ENCODE results near the gene MYLK. TPM values are rescaled to one million over a fixed set of nuclear protein-coding genes. Genes with fewer than 3 reads are reported as not detected.

Gene MYLK
- polyA plus RNA-seq, 3 donors, result 0.35 to 1.3 (median 0.51) TPM

GRCh38 chr3:123611082-123611481, 273.1 kb downstream of the MYLK start:
- H3K4me1 Mint-ChIP-seq, result peaks cover 10% of the 10 kb centered on the region
- H3K36me3 Mint-ChIP-seq, result peaks cover 18 to 23% of the 10 kb centered on the region in 2 donors
- intact Hi-C loops (cut with micrococcal nuclease), result no loop called here
- H3K27me3 ChIP-seq (ENCODE audit: control insufficient read depth in 2 of 2, insufficient read depth in 2 of 2, low read length in 2 of 2), result no peaks in the 10 kb centered on the region
- H2AFZ ChIP-seq (ENCODE audit: insufficient read depth, low read depth, low read length, poor library complexity, severe bottlenecking), result no peak overlapping the region
- TF ChIP-seq CTCF (IDR thresholded peaks at IDR 0.05), result no peak
- no peak overlapping the region for H3K9ac ChIP-seq (ENCODE audit: insufficient read depth, low read length, poor library complexity, severe bottlenecking)
- no peaks in the 10 kb centered on the region for H3K27me3 Mint-ChIP-seq (ENCODE audit: low read depth in 3 of 3)
- peaks cover 0 to 8% of the 10 kb centered on the region in 2 donors for H3K36me3 ChIP-seq (replicated peaks in 1 of 2; ENCODE audit: control insufficient read depth in 1 of 2, insufficient read depth in 2 of 2, low read length in 2 of 2)
- H3K9me3 ChIP-seq (replicated peaks in 1 of 2; ENCODE audit: control insufficient read depth in 1 of 2, insufficient read depth in 1 of 2, low read length in 2 of 2), result no peaks in the 10 kb centered on the region
- H3K27ac ChIP-seq (ENCODE audit: low read depth in 1 of 2, low read length in 2 of 2), result no peak overlapping the region
- no peak overlapping the region for H3K4me3 ChIP-seq (replicated peaks in 1 of 3; ENCODE audit: low read depth in 2 of 3, low read length in 3 of 3)
- peaks cover 0 to 9% of the 10 kb centered on the region in 2 donors for H3K4me1 ChIP-seq (ENCODE audit: control insufficient read depth in 1 of 2, insufficient read depth in 2 of 2, low read length in 2 of 2)
- no peak overlapping the region for H3K4me2 ChIP-seq (replicated peaks; ENCODE audit: extremely low read depth, low read length, poor library complexity, severe bottlenecking)
- H3K4me3 Mint-ChIP-seq, result no peak overlapping the region
- no peaks in the 10 kb centered on the region for H4K20me1 ChIP-seq (ENCODE audit: insufficient read depth, low read length)
- peaks cover 0 to 5% (median 0%) of the 10 kb centered on the region in 7 donors for H3K9me3 Mint-ChIP-seq
- H3K27ac Mint-ChIP-seq, result no peak overlapping the region
- no peak for DNase-seq
- no peaks in the 10 kb centered on the region for H3K79me2 ChIP-seq (ENCODE audit: insufficient read depth, low read length)

GRCh38 chr3:123610331-123610730, 273.8 kb downstream of the MYLK start:
- Histone ChIP-seq H3K27ac (ENCODE audit: low read depth in 1 of 2, low read length in 2 of 2) (no peak overlapping the region), H3K36me3 (replicated peaks in 1 of 2; ENCODE audit: control insufficient read depth in 1 of 2, insufficient read depth in 2 of 2, low read length in 2 of 2) (peaks cover 0 to 8% of the 10 kb centered on the region in 2 donors), H3K79me2 (ENCODE audit: insufficient read depth, low read length) (no peaks in the 10 kb centered on the region), H3K27me3 (ENCODE audit: control insufficient read depth in 2 of 2, insufficient read depth in 2 of 2, low read length in 2 of 2) (no peaks in the 10 kb centered on the region), H3K4me2 (replicated peaks; ENCODE audit: extremely low read depth, low read length, poor library complexity, severe bottlenecking) (no peak overlapping the region), H3K4me3 (replicated peaks in 1 of 3; ENCODE audit: low read depth in 2 of 3, low read length in 3 of 3) (no peak overlapping the region), H3K9me3 (replicated peaks in 1 of 2; ENCODE audit: control insufficient read depth in 1 of 2, insufficient read depth in 1 of 2, low read length in 2 of 2) (no peaks in the 10 kb centered on the region), H4K20me1 (ENCODE audit: insufficient read depth, low read length) (no peaks in the 10 kb centered on the region), H3K4me1 (ENCODE audit: control insufficient read depth in 1 of 2, insufficient read depth in 2 of 2, low read length in 2 of 2) (peaks cover 7 to 17% of the 10 kb centered on the region in 2 donors), H2AFZ (ENCODE audit: insufficient read depth, low read depth, low read length, poor library complexity, severe bottlenecking) (no peak overlapping the region), H3K9ac (ENCODE audit: insufficient read depth, low read length, poor library complexity, severe bottlenecking) (no peak overlapping the region)
- H3K36me3 Mint-ChIP-seq, result peaks cover 18 to 23% of the 10 kb centered on the region in 2 donors
- no peaks in the 10 kb centered on the region for H3K27me3 Mint-ChIP-seq (ENCODE audit: low read depth in 3 of 3)
- 100% methylated on average over 1 of the region's 3 CpGs for WGBS (ENCODE audit: insufficient coverage)
- DNase-seq, result no peak
- intact Hi-C loops (cut with micrococcal nuclease), result no loop called here
- TF ChIP-seq CTCF (IDR thresholded peaks at IDR 0.05), result no peak
- H3K4me1 Mint-ChIP-seq, result peaks cover 17% of the 10 kb centered on the region
- peaks cover 0 to 5% (median 0%) of the 10 kb centered on the region in 7 donors for H3K9me3 Mint-ChIP-seq
- H3K27ac Mint-ChIP-seq, result no peak overlapping the region
- no peak overlapping the region for H3K4me3 Mint-ChIP-seq

All from CD14-positive monocyte (primary cell).